Skeletal muscle tissue (tissue), 4 donors: Measurements from ENCODE around the gene QDPR. TPM values are rescaled to one million over a fixed set of nuclear protein-coding genes. Genes with fewer than 3 reads are reported as not detected.

ENCODE experiments used
- H3K27ac ChIP-seq: one replicate; pipeline ENCODE4 v1.7.0; 2013; ENCODE audit warnings: mild to moderate bottlenecking, low read depth, low read length, inconsistent platforms
- H3K27me3 ChIP-seq, 3 donors: one replicate each; pipeline ENCODE4 v1.7.0; 2013; ENCODE audit warnings: low read length in 3 of 3; ENCODE audit not compliant: control insufficient read depth in 3 of 3, insufficient read depth in 3 of 3
- H3K36me3 ChIP-seq, 3 donors: one replicate each; pipeline ENCODE4 v1.7.0; 2013; ENCODE audit warnings: low read length in 3 of 3; ENCODE audit not compliant: control insufficient read depth in 3 of 3, insufficient read depth in 3 of 3
- H3K4me1 ChIP-seq, 3 donors: one replicate each; pipeline ENCODE4 v1.7.0; 2013; ENCODE audit warnings: low read length in 3 of 3, mild to moderate bottlenecking in 3 of 3; ENCODE audit not compliant: control insufficient read depth in 3 of 3, insufficient read depth in 3 of 3
- H3K4me3 ChIP-seq, 3 donors: one replicate each; pipeline ENCODE4 v1.7.0; 2013; ENCODE audit warnings: low read length in 3 of 3
- H3K9ac ChIP-seq, 3 donors: one replicate each; pipeline ENCODE4 v1.7.0; 2013; ENCODE audit warnings: low read length in 3 of 3, mild to moderate bottlenecking in 3 of 3, moderate library complexity in 2 of 3, low read depth in 1 of 3
- H3K9me3 ChIP-seq, 3 donors: one replicate each; pipeline ENCODE4 v1.7.0; 2013; ENCODE audit warnings: low read length in 3 of 3; ENCODE audit not compliant: control insufficient read depth in 3 of 3
- total RNA-seq: library from RNA; depleted of rRNA; stranded (reverse); fragments of >200 nt; gene quantifications from one replicate; pipeline ENCODE4 v1.2.3, GENCODE V29; 2014
- donor health status: Osteomylitis.

The QDPR gene
- total RNA-seq, 1 donor from 2014 or later, result 54.8 TPM

DNA sequence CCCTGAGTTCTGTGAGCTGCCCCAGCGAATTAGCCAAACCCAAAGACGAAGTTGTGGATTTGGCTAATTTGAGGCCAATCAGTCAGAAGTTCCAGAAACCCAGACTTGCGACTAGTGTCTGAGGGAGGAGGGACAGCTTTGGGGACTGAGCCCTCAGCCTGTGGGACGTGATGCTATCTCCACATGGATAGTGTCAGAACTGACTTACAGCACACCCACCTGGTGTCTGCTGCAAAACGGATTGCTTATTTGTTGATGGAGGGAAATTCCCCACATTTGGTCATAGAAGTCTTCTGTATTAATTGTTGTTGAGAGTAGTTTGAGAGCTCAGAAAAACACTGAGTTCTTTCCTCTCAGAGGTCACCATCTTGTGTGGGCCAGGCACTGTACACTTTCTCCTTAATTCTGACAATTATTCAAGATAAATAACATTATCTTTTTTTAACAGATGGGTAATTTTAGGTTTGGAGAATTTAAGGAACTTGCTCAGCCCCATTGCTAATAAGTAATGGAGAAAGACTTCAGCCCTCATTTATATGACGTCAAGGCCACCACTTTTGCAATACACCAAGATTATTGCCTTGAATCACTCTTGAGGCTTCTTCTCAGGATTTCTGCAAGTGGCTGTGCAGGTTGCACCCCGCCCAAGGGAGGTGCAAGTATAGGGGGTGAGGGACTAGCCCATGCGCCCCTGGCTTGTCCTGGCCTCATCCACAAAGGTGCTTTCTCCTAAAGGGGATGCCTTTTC is 19.8 kb upstream of the QDPR start:
- Histone ChIP-seq H3K4me3 (no peak overlapping the region), H3K4me1 (peaks cover 2 to 6% (median 5%) of the 10 kb centered on the region in 3 donors), H3K9me3 (no peaks in the 10 kb centered on the region), H3K27me3 (no peaks in the 10 kb centered on the region), H3K27ac (no peak overlapping the region), H3K9ac (no peak overlapping the region), H3K36me3 (no peaks in the 10 kb centered on the region)

DNA sequence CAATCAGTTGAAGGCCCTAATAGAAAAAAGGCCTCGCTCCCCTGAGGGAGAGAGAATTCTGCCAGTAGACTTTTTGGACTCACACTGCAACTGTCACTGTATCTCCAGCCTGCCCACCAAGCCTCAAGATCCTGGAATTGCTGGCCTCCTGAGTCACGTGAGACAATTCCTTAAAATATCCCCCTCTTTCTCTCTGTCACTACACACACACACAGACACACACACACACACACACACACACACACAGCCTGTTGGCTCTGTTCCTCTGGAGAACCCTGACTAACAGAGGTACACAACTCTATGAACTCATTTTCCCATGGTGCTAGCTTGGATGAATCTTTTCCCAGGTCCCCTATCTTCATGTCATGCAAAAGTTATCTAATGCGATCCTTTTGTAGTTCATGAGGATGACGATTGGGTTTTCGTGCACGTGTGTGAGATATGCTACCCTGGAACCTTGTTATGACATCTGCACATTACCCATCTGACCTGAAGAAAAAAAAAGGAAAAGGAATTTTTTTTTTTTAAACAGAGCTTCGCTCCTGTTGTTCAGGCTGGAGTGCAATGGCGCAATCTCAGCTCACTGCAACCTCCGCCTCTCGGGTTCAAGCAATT is 16.8 kb upstream of the QDPR start:
- peaks cover 2 to 6% (median 5%) of the 10 kb centered on the region in 3 donors for H3K4me1 ChIP-seq
- no peak overlapping the region for H3K27ac ChIP-seq
- H3K4me3 ChIP-seq, result no peak overlapping the region
- no peak overlapping the region for H3K9ac ChIP-seq
- no peaks in the 10 kb centered on the region for H3K27me3 ChIP-seq
- no peaks in the 10 kb centered on the region for H3K9me3 ChIP-seq
- H3K36me3 ChIP-seq, result no peaks in the 10 kb centered on the region

DNA sequence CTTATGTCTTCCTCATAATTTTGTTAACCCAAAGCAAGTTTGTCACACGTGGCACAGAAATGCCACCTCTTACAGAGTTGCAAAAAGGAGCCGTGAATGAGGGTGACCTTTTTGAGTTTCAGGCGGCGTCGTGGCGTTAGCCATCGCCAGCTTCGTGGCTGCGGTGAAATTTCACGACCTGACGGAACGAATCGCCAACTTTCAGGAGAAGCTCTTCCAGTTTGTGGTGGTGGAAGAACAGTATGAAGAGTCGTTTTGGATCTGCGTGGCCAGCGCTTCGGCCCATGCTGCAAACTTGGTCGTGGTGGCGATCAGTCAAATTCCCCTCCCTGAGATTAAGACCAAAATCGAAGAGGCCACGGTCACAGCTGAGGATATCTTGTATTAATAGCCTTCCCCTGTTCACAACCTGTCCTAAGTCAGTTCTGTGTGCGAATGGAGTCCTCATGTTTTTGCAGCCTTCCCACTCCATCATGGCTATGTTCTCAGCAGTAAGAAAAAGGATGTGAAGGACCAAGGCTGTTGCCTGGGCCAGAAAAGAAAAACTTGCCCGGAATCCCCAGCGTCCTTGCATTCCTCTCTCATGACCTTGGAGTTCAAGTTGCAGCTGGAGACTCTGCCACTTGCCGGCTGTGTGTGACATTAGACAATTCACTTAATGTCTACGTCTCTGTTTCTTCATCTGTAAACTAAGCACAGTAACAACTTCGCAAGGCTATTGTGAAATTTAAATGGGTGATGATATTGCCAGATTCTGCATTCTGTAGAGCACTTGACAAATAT is 15.0 kb upstream of the QDPR start:
- Histone ChIP-seq H3K27me3 (no peaks in the 10 kb centered on the region), H3K4me3 (no peak overlapping the region), H3K36me3 (no peaks in the 10 kb centered on the region), H3K4me1 (peaks cover 2 to 6% (median 5%) of the 10 kb centered on the region in 3 donors), H3K27ac (no peak overlapping the region), H3K9me3 (no peaks in the 10 kb centered on the region), H3K9ac (no peak overlapping the region)

DNA sequence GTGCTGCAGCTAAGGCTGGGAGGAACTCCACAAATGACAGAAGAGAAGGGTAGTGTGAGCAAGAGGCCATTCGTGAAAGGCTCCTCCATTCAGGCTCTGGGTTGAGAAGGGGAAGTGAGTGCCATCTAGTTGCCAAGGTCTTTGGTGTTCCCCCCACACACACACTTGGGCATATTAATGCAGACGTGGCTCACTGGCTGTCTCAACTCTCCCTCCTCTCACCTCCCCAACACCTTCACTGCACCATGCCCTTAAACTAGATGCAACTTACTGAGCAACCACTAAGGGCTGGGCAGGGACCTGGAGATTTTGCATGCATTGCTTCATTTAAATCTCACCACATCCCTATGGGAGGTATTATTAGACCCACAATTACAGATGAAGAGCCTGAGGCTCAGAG is 11.8 kb upstream of the QDPR start:
- Histone ChIP-seq H3K4me1 (peaks cover 2 to 6% (median 5%) of the 10 kb centered on the region in 3 donors), H3K4me3 (no peak overlapping the region), H3K36me3 (no peaks in the 10 kb centered on the region), H3K27me3 (no peaks in the 10 kb centered on the region), H3K9me3 (no peaks in the 10 kb centered on the region), H3K27ac (no peak overlapping the region), H3K9ac (no peak overlapping the region)

DNA sequence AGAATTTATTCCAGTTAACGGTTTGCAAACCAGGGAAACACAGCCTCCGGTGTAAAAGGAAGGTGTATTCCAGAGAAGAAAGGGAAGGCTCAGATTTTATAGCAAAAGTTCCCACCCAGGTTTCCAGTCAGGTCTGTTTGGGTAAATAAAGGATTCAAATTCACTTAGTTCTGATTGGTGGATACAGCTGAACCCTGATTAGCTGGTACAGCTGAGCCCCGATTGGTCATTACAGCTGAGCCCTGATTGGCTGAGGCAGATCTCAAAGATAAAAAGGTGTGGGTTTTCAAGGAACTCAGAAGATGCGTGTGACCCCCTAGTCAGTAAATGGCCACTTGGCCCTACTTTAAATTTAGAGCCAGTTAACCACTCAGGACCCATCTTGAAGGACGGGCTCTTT is 9.7 kb upstream of the QDPR start:
- H3K27ac ChIP-seq, result no peak overlapping the region
- no peaks in the 10 kb centered on the region for H3K36me3 ChIP-seq
- H3K27me3 ChIP-seq, result peaks cover 0 to 5% (median 0%) of the 10 kb centered on the region in 3 donors
- H3K4me3 ChIP-seq, result no peak overlapping the region
- H3K9ac ChIP-seq, result no peak overlapping the region
- no peaks in the 10 kb centered on the region for H3K4me1 ChIP-seq
- H3K9me3 ChIP-seq, result no peaks in the 10 kb centered on the region

DNA sequence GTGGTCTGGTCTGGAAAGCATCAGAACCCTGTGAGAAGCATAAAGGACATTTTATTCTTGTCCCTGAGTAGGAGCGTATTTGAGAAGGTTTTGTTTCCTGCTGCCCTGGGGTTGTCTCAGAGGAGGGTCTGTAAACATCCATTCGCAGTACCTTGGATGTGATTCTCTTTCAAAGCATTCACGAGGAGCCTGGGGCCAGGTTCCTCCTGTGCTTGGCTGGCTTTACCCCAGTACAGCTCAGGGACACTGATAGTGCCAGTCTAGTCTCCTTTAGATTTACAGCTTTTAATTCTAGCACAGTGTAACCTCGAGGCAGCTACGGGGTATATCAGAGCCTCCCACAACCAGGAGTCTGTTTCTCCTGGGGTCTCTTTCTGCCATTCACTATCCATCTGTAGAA is 5.8 kb upstream of the QDPR start:
- no peak overlapping the region for H3K27ac ChIP-seq
- H3K9me3 ChIP-seq, result no peaks in the 10 kb centered on the region
- no peak overlapping the region for H3K4me3 ChIP-seq
- H3K36me3 ChIP-seq, result no peaks in the 10 kb centered on the region
- no peak overlapping the region for H3K9ac ChIP-seq
- H3K27me3 ChIP-seq, result peaks cover 0 to 5% (median 2%) of the 10 kb centered on the region in 3 donors
- peaks cover 0 to under 1% (median 0%) of the 10 kb centered on the region in 3 donors for H3K4me1 ChIP-seq

DNA sequence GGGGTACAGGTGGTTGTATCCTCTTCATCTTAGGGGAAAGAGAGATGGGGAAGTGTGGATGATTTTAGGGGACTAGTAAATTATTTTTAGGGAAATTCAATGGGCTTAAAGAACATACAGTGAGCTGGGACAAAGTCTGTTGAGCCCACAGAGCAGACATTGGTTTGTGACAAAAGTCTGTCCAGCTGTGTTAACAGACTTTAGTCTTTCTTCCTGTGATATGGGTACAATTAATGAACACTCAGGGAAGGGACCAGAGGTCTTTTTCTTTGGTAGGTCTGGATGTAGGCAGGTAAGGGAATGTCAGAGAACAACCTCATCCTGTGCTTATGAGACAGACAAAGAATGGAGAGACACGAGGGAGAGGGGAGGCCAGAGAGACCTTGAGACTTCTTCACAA is 5.1 kb upstream of the QDPR start:
- H3K36me3 ChIP-seq, result no peaks in the 10 kb centered on the region
- no peak overlapping the region for H3K9ac ChIP-seq
- H3K27ac ChIP-seq, result no peak overlapping the region
- H3K27me3 ChIP-seq, result peaks cover 0 to 5% (median 2%) of the 10 kb centered on the region in 3 donors
- no peaks in the 10 kb centered on the region for H3K9me3 ChIP-seq
- H3K4me3 ChIP-seq, result no peak overlapping the region
- H3K4me1 ChIP-seq, result peaks cover 0 to 5% (median 3%) of the 10 kb centered on the region in 3 donors

DNA sequence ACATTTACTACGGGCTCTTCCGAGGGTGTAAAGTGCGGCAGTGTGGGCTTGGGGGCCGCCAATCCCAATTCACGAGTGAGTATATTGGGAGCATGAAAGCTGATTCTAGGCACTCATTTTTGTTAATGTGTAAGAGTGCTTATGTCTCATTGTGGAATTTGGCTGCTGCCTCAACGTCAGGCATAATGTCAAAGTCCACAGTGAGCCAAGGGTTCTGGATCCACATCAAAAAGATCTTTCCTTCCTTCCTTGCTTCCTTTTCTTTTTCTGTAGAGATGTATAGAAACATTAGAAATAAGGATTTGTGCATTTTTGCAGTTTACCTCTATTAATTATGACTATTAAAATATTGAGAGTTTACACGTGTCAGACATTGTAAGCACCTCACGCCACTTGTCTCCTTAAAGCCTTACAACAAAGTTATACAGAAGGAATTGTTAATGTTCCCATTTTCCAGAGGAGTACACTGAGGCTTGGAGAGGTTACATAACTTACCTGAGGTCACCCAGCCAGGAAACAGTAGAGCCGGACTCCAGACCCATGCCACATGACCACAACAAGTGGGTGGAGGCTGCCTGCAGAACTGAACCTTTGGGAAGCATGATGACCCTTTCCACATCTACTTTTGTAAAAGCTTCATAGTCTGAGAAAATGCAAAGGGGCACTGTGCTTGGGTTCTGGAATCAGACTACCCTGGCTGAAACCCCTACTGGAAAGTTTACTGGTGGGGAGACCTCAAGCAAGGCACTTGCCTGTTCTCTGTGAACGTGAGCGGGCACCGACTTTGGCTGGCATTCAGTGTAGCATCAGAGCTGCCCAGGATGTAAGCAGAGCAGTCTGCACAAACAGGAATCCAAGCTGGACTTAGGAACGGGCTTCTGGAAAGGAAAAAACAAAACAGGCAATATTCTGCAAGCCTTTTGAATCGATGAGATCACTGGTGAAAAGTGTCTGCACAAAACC is 3.8 kb upstream of the QDPR start:
- no peaks in the 10 kb centered on the region for H3K9me3 ChIP-seq

DNA sequence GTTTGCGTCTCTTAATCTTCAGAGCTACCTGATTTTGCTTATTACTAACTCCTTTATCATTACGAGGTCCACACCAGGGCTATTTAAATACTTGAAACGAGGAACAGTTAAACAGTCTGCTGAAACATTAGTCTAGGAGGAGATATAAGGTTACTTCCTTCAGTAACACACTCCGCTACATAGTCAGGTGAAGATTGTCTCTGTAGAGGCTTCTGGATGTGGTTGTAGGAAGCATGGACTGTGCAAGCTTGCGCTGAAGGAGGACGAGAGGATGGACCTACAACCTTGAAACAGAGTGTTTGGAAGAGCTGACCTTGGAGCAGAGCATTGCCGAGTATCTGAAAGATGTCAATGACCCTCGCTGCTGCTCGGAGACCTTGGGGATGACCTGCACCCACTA is 3.0 kb upstream of the QDPR start, which contains the start of gene CLRN2:
Gene CLRN2, plus strand, starts transcription at position 301 of the 400 bp plus-strand sequence. CDS start 102 bp downstream, outside the sequence.
- no peak within 1 kb of the TSS for H3K4me3 ChIP-seq
- H3K9ac ChIP-seq, result no peak within 1 kb of the TSS
- H3K9me3 ChIP-seq, result no peaks in the 10 kb centered on the region
- no peak within 1 kb of the TSS for H3K27ac ChIP-seq
- peaks cover 0 to 5% (median 2%) of the 10 kb centered on the region in 3 donors for H3K27me3 ChIP-seq
- peaks cover 13 to 22% (median 15%) of the 10 kb centered on the region in 3 donors for H3K4me1 ChIP-seq
- H3K36me3 ChIP-seq, result no peaks in the 10 kb centered on the region

More for the DNA sequence above, 3.8 kb upstream of the QDPR start:
- Histone ChIP-seq H3K4me3 (no peak overlapping the region), H3K27ac (no peak overlapping the region), H3K27me3 (peaks cover 0 to 5% (median 2%) of the 10 kb centered on the region in 3 donors), H3K9ac (no peak overlapping the region), H3K4me1 (peaks cover 4 to 13% (median 7%) of the 10 kb centered on the region in 3 donors), H3K36me3 (no peaks in the 10 kb centered on the region)
